WTC11 (cell line): ENCODE data around the gene APOF.

Source experiments
- ELF4 ChIP-seq: sonication (generic); formaldehyde crosslinking; IDR thresholded peaks from 2 replicates; pipeline ENCODE4 v1.8.1; 2022; ENCODE audit warnings: low read depth, mild to moderate bottlenecking, moderate library complexity, missing genetic modification reagents
- NR3C1 ChIP-seq: sonication (generic); formaldehyde crosslinking; conservative IDR thresholded peaks from 2 replicates; pipeline ENCODE4 v1.8.1; 2023; ENCODE audit warnings: low read depth, mild to moderate bottlenecking, missing genetic modification reagents
- ZNF121 ChIP-seq: sonication (generic); formaldehyde crosslinking; IDR thresholded peaks from 2 replicates; pipeline ENCODE4 v1.8.0; 2023; ENCODE audit warnings: missing genetic modification reagents
- TF ChIP-seq, protein P1 (sequence below): fragments of 200-600 bp; IDR thresholded peaks from 2 replicates; pipeline ENCODE4 v1.8.0; 2022; ENCODE audit warnings: antibody characterized with exemption
- TF ChIP-seq, protein P2 (sequence below): fragments of 250-450 bp; sonication (Bioruptor Pico); IDR thresholded peaks from 2 replicates; pipeline ENCODE4 v2.1.2; 2022; ENCODE audit warnings: mild to moderate bottlenecking, moderate library complexity
- TF ChIP-seq, protein P3 (sequence below): sonication (generic); formaldehyde crosslinking; IDR thresholded peaks from 2 replicates; pipeline ENCODE4 v1.8.1; 2022; ENCODE audit warnings: mild to moderate bottlenecking, missing genetic modification reagents, moderate library complexity, borderline replicate concordance
- TF ChIP-seq, protein P4 (sequence below): sonication (generic); formaldehyde crosslinking; IDR thresholded peaks from 2 replicates; pipeline ENCODE4 v1.8.1; 2022; ENCODE audit warnings: low read depth, missing genetic modification reagents, borderline replicate concordance
- TF ChIP-seq, protein P5 (sequence below): fragments of 250-450 bp; sonication (Bioruptor Pico); IDR thresholded peaks from 2 replicates; pipeline ENCODE4 v1.9.0; 2021; ENCODE audit warnings: mild to moderate bottlenecking
- TF ChIP-seq, protein P6 (sequence below): sonication (generic); formaldehyde crosslinking; IDR thresholded peaks from 2 replicates; pipeline ENCODE4 v1.8.0; 2022; ENCODE audit warnings: mild to moderate bottlenecking, missing genetic modification reagents

DNA sequence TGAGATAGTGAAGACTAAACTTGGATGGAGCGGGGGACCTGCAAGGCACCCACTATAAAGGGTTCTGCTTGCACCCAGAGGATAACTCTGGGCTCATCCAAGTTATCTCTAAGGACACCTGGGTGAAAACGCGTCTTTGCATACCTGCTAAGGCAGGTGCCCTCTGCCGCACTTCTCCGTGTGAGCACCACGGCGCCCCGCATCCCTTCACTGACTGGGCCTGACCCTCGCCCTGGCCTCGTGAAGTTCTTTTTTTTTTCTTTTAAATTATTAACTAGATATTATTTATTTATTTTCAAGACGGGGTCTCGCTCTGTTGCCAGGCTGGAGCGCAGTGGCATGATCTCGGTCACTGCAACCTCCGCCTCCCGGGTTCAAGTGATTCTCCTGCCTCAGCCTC lies 20.0 kb upstream of the APOF start:
- TF ChIP-seq, protein P1, sequence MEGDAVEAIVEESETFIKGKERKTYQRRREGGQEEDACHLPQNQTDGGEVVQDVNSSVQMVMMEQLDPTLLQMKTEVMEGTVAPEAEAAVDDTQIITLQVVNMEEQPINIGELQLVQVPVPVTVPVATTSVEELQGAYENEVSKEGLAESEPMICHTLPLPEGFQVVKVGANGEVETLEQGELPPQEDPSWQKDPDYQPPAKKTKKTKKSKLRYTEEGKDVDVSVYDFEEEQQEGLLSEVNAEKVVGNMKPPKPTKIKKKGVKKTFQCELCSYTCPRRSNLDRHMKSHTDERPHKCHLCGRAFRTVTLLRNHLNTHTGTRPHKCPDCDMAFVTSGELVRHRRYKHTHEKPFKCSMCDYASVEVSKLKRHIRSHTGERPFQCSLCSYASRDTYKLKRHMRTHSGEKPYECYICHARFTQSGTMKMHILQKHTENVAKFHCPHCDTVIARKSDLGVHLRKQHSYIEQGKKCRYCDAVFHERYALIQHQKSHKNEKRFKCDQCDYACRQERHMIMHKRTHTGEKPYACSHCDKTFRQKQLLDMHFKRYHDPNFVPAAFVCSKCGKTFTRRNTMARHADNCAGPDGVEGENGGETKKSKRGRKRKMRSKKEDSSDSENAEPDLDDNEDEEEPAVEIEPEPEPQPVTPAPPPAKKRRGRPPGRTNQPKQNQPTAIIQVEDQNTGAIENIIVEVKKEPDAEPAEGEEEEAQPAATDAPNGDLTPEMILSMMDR, result no peak
- TF ChIP-seq, protein P2, sequence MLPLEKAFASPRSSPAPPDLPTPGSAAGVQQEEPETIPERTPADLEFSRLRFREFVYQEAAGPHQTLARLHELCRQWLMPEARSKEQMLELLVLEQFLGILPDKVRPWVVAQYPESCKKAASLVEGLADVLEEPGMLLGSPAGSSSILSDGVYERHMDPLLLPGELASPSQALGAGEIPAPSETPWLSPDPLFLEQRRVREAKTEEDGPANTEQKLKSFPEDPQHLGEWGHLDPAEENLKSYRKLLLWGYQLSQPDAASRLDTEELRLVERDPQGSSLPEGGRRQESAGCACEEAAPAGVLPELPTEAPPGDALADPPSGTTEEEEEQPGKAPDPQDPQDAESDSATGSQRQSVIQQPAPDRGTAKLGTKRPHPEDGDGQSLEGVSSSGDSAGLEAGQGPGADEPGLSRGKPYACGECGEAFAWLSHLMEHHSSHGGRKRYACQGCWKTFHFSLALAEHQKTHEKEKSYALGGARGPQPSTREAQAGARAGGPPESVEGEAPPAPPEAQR, result no peak
- no peak for TF ChIP-seq NR3C1 (CRISPR knock-in tag)
- no peak for TF ChIP-seq ELF4
- no peak for TF ChIP-seq ZNF121 (CRISPR knock-in tag)
- TF ChIP-seq, protein P3, sequence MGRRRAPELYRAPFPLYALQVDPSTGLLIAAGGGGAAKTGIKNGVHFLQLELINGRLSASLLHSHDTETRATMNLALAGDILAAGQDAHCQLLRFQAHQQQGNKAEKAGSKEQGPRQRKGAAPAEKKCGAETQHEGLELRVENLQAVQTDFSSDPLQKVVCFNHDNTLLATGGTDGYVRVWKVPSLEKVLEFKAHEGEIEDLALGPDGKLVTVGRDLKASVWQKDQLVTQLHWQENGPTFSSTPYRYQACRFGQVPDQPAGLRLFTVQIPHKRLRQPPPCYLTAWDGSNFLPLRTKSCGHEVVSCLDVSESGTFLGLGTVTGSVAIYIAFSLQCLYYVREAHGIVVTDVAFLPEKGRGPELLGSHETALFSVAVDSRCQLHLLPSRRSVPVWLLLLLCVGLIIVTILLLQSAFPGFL (CRISPR knock-in tag), result no peak
- TF ChIP-seq, protein P4, sequence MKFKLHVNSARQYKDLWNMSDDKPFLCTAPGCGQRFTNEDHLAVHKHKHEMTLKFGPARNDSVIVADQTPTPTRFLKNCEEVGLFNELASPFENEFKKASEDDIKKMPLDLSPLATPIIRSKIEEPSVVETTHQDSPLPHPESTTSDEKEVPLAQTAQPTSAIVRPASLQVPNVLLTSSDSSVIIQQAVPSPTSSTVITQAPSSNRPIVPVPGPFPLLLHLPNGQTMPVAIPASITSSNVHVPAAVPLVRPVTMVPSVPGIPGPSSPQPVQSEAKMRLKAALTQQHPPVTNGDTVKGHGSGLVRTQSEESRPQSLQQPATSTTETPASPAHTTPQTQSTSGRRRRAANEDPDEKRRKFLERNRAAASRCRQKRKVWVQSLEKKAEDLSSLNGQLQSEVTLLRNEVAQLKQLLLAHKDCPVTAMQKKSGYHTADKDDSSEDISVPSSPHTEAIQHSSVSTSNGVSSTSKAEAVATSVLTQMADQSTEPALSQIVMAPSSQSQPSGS (CRISPR knock-in tag), result no peak
- TF ChIP-seq, protein P5, sequence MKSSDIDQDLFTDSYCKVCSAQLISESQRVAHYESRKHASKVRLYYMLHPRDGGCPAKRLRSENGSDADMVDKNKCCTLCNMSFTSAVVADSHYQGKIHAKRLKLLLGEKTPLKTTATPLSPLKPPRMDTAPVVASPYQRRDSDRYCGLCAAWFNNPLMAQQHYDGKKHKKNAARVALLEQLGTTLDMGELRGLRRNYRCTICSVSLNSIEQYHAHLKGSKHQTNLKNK, result no peak
- TF ChIP-seq, protein P6, sequence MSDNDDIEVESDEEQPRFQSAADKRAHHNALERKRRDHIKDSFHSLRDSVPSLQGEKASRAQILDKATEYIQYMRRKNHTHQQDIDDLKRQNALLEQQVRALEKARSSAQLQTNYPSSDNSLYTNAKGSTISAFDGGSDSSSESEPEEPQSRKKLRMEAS (CRISPR knock-in tag), result no peak
